Amygdala (tissue), 56 donors: ENCODE measurements around the gene KCND2.
"Not testable (repeated sequence)": the region's sequence is repeated elsewhere in the genome, so short reads cannot be mapped to it uniquely, and the experiment has no call there.

Source experiments
- DNase-seq, 56 donors: peaks; one replicate each; lab custom pipeline; 2025; lab: John Stamatoyannopoulos, UW

The KCND2 gene

GRCh38 chr7:120272701-120273475 is at the start of gene KCND2:
TSS of gene KCND2 (plus strand) at chr7:120273175.
- peak in 16 of 56 donors; percentile 10 to 61 (median 34) for DNase-seq

GRCh38 chr7:120226188-120226587 is 46.8 kb upstream of the KCND2 start:
- no peak for DNase-seq

DNA sequence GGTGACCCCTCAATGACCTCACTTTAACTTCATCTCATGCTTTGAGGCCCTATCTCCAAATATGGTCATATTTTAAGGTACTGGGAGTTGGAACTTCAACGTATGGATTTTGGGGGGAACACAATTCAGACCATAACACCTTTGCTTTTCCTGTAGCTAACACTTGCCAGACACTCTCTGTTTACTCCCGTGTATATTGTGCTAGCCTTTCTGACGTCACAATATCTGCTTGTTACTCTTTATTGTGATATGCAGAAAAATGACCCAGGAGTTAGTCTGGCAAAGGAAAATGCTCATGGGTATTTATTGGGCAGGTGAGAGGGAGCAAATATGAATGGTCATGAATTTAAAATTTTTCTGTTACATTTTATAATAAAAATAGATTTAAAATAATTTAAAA is 45.7 kb upstream of the KCND2 start:
- DNase-seq: no peak

DNA sequence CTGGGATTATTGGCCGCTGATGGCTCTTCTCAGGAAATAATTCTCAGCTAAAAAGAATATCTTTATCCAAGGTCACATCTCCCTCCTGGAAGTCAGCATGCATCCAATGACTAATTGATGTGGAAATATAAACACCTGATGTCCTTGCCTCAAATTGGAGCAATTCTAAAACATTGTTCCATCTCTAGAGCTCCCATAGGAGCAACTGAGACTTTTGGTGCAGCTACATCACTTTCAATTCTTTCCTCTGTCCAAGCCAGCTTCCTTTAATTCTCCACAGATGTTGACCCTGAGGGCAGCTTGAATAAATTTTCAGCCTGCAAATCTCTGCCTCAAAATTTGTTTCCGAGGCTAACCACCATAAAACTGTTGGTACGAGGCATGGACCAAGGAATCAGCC is 43.9 kb upstream of the KCND2 start:
- no peak for DNase-seq

DNA sequence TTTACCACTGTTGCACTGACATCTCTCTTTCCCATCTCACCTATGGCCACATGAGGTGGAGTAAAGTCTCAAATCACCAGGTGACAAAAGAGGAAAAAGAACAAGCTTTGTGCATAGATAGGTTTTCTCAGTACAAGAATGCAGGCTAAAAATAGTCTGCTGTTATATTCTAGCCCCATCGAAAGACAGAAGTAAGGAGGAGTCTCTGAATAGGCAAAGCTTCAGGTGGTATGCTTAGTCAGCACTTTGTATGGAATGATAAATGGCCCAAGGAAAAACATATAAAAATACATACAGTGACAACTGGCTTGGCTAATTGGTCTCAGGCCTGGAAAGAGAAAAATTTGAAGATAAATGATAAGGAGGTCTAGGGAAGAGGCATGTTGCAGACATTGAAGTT is 39.6 kb upstream of the KCND2 start:
- DNase-seq: no peak

- DNase-seq: not testable (repeated sequence)
These were observed 32.6 kb upstream of the KCND2 start for GRCh38 chr7:120240350-120240749.

DNA sequence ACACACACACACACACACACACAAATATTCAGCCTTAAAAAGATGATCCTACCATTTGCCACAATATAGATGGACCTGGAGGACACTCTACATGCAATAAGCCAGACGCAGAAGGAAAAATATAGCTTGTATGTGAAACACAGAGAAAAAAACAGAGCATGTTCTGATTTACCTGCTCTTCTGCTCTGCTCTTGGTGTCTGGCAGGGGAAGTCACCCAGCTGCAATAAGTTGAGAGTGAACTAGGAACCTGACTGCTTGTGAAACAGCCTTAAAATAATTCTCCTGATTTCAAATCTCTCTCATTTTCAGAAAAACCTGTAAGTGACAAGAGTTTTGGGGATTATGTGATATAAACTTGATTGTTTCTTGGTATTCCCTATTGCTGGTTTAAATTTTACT is 31.0 kb upstream of the KCND2 start:
- DNase-seq: no peak

DNA sequence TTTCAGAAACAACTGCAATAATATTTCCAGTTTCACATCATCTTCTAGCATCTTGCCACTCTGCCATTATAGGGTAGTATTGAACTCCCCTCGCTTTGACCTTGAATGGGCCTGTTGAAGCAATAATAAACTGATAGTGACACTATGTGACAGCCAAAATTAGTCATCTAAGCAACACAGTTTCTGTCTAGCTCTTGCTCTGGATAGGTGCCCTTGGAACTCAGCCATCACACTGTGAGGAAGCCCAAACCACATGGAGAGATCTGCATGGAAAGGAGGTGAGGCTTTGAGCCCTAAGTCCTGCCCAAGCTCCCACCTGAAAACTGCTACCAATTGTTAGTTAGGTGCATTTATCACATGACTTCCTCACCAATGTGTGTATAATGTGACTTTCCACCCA is 18.1 kb upstream of the KCND2 start:
- no peak for DNase-seq

GRCh38 chr7:120256344-120257070 is 16.5 kb upstream of the KCND2 start:
- DNase-seq: no peak

DNA sequence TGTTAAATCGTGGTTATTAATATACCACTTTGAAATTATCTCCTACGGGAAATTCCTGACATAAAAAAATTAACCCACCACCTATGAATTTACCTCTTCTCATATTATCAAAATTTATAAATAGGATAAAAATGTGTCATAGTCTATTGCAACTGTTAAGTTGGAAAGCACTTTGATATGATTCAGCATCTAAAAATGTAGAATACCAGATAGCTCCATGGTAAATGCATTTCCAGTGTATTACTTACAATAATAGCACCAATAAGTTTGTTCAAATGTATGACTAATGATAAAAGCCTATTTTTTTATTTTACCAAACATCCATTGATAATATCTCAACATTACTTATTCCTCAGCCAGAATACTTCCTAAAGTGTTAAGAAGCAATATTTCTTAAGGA is 13.6 kb upstream of the KCND2 start:
- no peak for DNase-seq

- DNase-seq: no peak
These were observed 12.9 kb upstream of the KCND2 start for GRCh38 chr7:120260111-120260510.

- DNase-seq: peak in 19 of 56 donors; percentile 3 to 55 (median 21)
These were observed 714 bp upstream of the KCND2 start for GRCh38 chr7:120272261-120272660.

DNA sequence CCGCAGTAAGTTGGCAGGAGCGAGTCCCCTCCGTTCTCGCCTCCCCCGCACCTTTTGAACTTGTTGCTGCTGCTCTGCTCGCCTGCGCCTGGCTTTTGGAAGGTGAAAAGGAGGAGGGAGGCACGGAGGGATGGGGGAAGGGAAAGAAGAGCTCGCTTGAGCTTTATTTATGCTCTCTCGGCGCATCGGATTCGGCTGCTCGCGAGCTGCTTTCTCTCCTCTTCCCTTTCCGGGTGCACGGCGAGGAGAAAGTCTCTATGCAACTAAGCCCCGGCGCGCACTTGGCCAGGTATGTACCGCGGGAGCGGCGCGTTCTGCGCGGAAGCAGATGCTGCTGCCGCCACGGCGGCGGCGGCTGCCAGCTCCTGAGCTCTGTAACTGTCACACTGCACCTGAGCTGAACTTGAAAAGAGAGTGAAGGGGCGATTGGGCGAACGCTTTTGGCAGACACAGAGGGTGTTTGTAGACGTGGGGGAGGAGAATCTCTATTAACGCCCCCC is 551 bp downstream of the KCND2 start:
- DNase-seq: peak in 30 of 56 donors; percentile 4 to 71 (median 32)

DNA sequence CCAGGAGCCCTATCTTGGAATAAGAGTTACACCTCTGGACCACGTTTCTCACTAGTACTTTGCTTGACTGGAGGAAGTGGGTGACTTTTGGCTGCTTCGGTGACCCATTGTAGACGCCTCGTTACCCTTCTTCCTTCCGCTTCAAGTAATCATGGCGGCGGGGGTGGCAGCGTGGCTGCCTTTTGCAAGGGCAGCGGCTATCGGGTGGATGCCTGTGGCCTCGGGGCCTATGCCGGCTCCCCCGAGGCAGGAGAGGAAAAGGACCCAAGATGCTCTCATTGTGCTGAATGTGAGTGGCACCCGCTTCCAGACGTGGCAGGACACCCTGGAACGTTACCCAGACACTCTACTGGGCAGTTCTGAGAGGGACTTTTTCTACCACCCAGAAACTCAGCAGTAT is 1.5 kb downstream of the KCND2 start:
- no peak for DNase-seq

- DNase-seq: peak in 1 of 56 donors; percentile 3
These were observed 1.9 kb downstream of the KCND2 start for GRCh38 chr7:120274899-120275298.

DNA sequence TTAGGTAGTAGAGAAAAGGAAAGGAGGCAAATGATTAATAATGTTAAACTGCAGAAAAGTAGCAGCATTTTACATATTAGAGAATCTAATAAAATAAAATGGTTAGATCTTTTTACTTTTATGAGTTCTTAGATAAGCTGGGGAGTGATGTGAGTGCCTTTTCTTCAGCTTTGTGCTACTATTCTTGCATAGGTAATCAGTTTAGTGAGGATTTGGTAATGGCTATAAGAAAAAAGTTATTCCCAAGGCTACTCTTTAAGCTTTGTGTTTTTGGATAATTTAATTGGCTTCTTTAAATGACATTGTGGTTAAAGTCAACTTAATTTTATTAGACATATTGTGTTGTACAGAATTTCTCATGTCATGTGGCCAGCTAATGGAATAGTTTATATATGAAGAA is 3.7 kb downstream of the KCND2 start:
- DNase-seq: no peak

DNA sequence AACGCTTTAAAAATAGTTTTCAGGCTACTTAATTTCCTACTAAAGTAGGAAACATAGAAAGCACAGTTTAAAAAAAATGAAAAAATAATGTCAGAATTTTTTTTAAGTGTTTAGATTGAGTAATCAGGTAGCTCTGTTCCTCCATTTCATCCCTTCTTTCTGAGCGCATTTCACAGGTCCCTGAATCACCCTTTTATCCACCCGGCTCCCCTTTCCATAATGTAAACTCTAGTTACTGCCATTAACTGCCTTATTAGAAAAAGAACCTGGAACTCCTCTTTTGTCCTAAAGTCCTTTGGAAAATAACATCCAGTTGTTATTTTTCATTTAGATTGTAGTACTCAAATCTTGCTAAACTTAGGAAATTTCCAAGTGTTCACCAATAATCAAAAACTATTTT is 5.8 kb downstream of the KCND2 start:
- DNase-seq: no peak

DNA sequence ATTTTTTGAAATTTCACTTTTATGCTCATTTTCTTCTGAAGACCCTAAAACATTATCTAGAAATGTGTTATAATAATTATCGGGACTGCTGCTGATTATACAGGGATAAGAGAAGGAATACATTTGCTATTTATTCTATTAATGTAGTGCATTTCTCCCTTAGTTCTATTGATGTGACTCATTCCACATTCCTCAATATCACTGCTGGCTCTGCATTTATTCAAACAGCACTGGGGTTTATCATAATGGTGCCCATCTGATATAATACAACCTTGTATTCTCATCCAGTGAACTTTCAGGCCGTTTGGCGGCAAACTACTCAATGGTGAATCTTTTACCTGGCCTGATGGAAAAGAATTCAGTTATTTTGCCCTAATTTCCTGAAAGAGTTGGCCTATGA is 7.8 kb downstream of the KCND2 start:
- no peak for DNase-seq

DNA sequence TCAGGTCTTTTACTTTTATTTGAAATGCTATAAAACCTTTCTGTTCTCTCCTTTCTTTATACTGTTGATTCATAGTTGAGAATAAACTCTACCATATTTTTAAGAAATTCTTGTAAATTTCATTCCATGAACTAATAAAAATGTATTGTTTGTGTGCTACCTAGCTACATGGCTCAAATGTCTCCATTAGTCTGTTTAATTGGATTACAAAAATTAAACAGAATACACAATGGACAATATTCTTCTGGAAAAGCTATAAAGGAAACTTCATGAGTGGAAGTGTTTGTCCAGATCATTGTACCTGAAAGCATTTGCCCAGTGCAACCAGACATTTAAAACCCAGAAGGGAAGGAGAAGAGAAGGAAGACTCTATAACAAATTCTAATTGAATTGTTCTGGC is 20.1 kb downstream of the KCND2 start:
- no peak for DNase-seq

- DNase-seq: no peak
These were observed 29.2 kb downstream of the KCND2 start for GRCh38 chr7:120302190-120302589.

GRCh38 chr7:120303105-120303504 is 30.1 kb downstream of the KCND2 start:
- DNase-seq: no peak

DNA sequence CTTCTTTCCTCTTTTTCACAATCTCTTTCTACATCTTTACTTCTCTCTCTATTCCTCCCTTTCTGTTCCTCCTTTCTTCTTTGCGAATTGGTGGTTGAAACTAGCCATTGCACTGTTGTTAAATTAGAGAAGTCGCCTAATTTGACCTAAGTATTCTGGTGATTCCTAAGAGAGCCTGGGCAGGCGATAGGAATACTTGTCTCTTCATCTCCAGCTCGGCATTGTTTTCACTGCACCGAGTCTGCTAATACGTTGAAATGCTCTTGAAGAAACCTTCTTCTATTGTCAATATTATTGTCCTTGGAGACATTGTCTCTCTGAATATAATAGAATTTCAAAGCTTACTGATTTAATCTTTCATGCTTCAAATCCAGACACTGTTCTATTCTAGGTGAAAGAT is 31.7 kb downstream of the KCND2 start:
- DNase-seq: no peak
